Fibroblast of gingiva (primary cell): Measurements from ENCODE around the gene VPS51.

ENCODE experiments used
- DNase-seq: peaks from one replicate; pipeline ENCODE4 v3.0.0-alpha.2; 2011; ENCODE audit warnings: low read depth

The VPS51 gene

GRCh38 chr11:65119670-65119995 lies 23.6 kb downstream of the VPS51 start:
- no peak for DNase-seq

- DNase-seq = no peak
These were observed 24.8 kb downstream of the VPS51 start for GRCh38 chr11:65120831-65121230.

GRCh38 chr11:65121447-65121864 lies 25.4 kb downstream of the VPS51 start:
- no peak for DNase-seq

GRCh38 chr11:65121865-65122696 lies 26.1 kb downstream of the VPS51 start, which contains the start of the genes FAU and MRPL49:
TSS of gene FAU (minus strand) at chr11:65122134. CDS start at chr11:65121813, 321 bp downstream.
TSS of gene MRPL49 (plus strand) at chr11:65122321. CDS start at chr11:65122347, 26 bp downstream.
- peak; percentile 93 for DNase-seq

GRCh38 chr11:65124480-65125196 lies 28.6 kb downstream of the VPS51 start:
- no peak for DNase-seq

GRCh38 chr11:65125197-65126056 lies 29.4 kb downstream of the VPS51 start:
- DNase-seq = no peak

- no peak for DNase-seq
These were observed 30.7 kb downstream of the VPS51 start for GRCh38 chr11:65126624-65127274.

GRCh38 chr11:65127473-65128181 lies 31.6 kb downstream of the VPS51 start:
- DNase-seq = no peak

GRCh38 chr11:65128182-65129145 lies 32.5 kb downstream of the VPS51 start:
- no peak for DNase-seq

- no peak for DNase-seq
These were observed 33.8 kb downstream of the VPS51 start for GRCh38 chr11:65129649-65130441.

GRCh38 chr11:65130631-65131416 lies 34.8 kb downstream of the VPS51 start:
- no peak for DNase-seq

GRCh38 chr11:65131417-65131776 lies 35.4 kb downstream of the VPS51 start:
- no peak for DNase-seq

- DNase-seq = no peak
These were observed 35.9 kb downstream of the VPS51 start for GRCh38 chr11:65131895-65132237.

- DNase-seq = no peak
These were observed 36.4 kb downstream of the VPS51 start for GRCh38 chr11:65132238-65132987.

GRCh38 chr11:65132988-65133700 lies 37.1 kb downstream of the VPS51 start:
- no peak for DNase-seq

- peak; percentile 62 for DNase-seq
These were observed 37.7 kb downstream of the VPS51 start for GRCh38 chr11:65133724-65134123.
